Keratinocyte (primary cell): Measurements from ENCODE around the gene TRNAU1AP.
"Not testable (repeated sequence)": the region's sequence is repeated elsewhere in the genome, so short reads cannot be mapped to it uniquely, and the experiment has no call there.

Source experiments
- EZH2 ChIP-seq: IDR thresholded peaks from one replicate; pipeline ENCODE4 v1.6.1; 2012; ENCODE audit warnings: inconsistent platforms, mild to moderate bottlenecking, low read length, moderate library complexity
- TF ChIP-seq, protein P1 (sequence below), 3 experiments: IDR thresholded peaks in 1 of 3; conservative IDR thresholded peaks in 1 of 3; optimal IDR thresholded peaks in 1 of 3; 2 replicates in 2 of 3; 3 replicates in 1 of 3; pipeline versions ENCODE3 to v1.5.1; 2011; ENCODE audit warnings: low read length in 3 of 3, mild to moderate bottlenecking in 3 of 3, moderate library complexity in 2 of 3, control low read depth in 1 of 3, inconsistent platforms in 1 of 3; ENCODE audit not compliant: insufficient read depth in 2 of 3; ENCODE audit errors: extremely low read depth in 1 of 3

DNA sequence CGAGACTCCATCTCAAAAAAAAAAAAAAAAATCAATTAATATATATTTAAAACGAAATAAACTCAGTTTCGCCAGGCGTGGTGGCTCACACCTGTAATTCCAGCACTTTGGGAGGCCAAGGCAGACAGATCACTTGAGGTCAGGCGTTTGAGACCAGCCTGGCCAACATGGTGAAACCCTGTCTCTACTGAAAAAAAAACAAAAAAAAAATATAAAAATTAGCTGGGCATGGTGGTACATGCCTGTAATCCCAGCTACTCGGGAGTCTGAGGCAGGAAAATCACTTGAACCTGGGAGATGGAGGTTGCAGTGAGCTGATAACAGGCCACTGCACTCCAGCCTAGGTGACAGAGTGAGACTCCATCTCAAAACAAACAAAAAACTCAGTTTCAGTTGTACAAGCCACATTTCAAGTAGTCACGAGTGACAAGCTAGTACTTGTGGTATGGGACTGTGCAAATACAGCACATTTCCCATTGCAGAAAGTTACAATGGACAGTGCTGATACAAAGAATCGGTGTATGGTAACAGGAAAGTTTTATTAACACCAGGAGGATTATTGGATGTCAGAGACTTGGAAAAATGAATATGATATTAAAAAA, 11.4 kb upstream of the TRNAU1AP start:
- TF ChIP-seq EZH2, result not testable (repeated sequence)
- TF ChIP-seq, protein P1, sequence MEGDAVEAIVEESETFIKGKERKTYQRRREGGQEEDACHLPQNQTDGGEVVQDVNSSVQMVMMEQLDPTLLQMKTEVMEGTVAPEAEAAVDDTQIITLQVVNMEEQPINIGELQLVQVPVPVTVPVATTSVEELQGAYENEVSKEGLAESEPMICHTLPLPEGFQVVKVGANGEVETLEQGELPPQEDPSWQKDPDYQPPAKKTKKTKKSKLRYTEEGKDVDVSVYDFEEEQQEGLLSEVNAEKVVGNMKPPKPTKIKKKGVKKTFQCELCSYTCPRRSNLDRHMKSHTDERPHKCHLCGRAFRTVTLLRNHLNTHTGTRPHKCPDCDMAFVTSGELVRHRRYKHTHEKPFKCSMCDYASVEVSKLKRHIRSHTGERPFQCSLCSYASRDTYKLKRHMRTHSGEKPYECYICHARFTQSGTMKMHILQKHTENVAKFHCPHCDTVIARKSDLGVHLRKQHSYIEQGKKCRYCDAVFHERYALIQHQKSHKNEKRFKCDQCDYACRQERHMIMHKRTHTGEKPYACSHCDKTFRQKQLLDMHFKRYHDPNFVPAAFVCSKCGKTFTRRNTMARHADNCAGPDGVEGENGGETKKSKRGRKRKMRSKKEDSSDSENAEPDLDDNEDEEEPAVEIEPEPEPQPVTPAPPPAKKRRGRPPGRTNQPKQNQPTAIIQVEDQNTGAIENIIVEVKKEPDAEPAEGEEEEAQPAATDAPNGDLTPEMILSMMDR (optimal IDR thresholded peaks at IDR 0.05 in 1 of 3, IDR thresholded peaks at IDR 0.05 in 1 of 3, conservative IDR thresholded peaks at IDR 0.05 in 1 of 3; ENCODE audit: extremely low read depth in 1 of 3, insufficient read depth in 2 of 3, low read length in 3 of 3), result not testable (repeated sequence)
